Omental fat pad (tissue), 4 donors: ENCODE results near the gene PRR23E. TPM values are rescaled to one million over a fixed set of nuclear protein-coding genes. Genes with fewer than 3 reads are reported as not detected.

Source experiments
- ATAC-seq: fragments of 150-250 bp; one replicate; pipeline ENCODE4 v1.9.1; 2016; ENCODE audit warnings: mild to moderate bottlenecking, moderate library complexity; ENCODE audit not compliant: low FRiP score
- DNase-seq: peaks from one replicate; pipeline ENCODE4 v3.0.0-alpha.2; 2019; ENCODE audit warnings: low spot score
- small RNA-seq: library from RNA; depleted of rRNA; stranded (forward); fragments of <200 nt; gene quantifications from one replicate; pipeline ENCODE3, GENCODE V24; 2016
- total RNA-seq, 4 donors: library from RNA; depleted of rRNA; stranded (reverse); fragments of >200 nt; gene quantifications; one replicate each; pipeline ENCODE4 v1.1.0, GENCODE V29; 2016
- TF ChIP-seq, protein P1 (sequence below), 3 donors: fragments of 450-650 bp; IDR thresholded peaks; one replicate each; pipeline ENCODE4 v1.5.1; 2016 to 2017; ENCODE audit warnings: antibody characterized with exemption in 3 of 3, mild to moderate bottlenecking in 3 of 3, moderate library complexity in 2 of 3

The PRR23E gene
- total RNA-seq, 4 donors from 2014 or later, result not detected

DNA sequence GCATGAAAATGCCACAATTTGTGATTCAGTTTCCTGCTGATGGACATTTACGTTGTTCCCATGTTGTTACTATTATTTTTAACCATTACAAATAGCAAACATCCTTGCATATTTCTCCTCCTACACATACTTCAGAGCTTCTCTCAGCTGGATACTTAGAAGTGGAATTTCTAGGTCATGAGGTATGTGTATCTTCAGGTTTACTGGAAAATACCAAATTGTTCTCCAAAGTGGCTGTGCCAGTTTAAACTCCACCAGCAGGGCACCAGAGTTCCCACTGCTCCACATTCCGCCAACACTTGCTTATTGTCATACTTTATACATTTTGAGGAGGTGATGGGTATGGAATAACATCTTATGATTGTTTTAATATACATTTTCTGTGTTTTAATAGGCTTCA lies 45.7 kb downstream of the PRR23E start:
- no peak for ATAC-seq
- DNase-seq, result no peak
- TF ChIP-seq, protein P1, sequence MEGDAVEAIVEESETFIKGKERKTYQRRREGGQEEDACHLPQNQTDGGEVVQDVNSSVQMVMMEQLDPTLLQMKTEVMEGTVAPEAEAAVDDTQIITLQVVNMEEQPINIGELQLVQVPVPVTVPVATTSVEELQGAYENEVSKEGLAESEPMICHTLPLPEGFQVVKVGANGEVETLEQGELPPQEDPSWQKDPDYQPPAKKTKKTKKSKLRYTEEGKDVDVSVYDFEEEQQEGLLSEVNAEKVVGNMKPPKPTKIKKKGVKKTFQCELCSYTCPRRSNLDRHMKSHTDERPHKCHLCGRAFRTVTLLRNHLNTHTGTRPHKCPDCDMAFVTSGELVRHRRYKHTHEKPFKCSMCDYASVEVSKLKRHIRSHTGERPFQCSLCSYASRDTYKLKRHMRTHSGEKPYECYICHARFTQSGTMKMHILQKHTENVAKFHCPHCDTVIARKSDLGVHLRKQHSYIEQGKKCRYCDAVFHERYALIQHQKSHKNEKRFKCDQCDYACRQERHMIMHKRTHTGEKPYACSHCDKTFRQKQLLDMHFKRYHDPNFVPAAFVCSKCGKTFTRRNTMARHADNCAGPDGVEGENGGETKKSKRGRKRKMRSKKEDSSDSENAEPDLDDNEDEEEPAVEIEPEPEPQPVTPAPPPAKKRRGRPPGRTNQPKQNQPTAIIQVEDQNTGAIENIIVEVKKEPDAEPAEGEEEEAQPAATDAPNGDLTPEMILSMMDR (IDR thresholded peaks at IDR 0.05), result no peak

DNA sequence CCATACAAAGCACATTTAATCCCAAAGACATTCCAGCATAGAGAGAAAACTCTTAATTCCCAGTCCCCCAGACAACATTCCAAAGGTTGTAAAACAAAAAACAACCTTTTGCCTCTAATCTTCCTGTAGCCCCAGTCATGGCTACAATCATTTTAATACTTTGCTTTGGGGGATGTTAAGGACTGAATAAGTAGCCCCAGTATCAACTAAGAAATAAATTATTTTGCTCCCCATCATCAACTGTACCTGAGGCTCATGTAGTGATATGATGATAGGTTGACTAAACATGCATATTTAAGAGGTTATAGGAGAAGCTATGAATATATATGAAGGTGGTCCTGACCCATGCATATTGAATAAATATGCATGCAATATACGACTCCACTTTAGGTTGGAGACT lies 54.4 kb downstream of the PRR23E start:
- DNase-seq, result no peak
- ATAC-seq, result no peak
- TF ChIP-seq, protein P1 (IDR thresholded peaks at IDR 0.05), result no peak

Small RNA genes within 50 kb of the gene (small RNA-seq; reads per million reads assigned to genes)
- gene RF00019 (not detected), gene RNU6-1047P (not detected)

Other genes with a start within 250 kb of the PRR23E start
- gene PLXNA1, start 210.0 kb upstream of the PRR23E start, total RNA-seq, result 10 to 100 TPM; 21.7 to 56.4 (median 37.3) TPM
- gene PRR20G, start 94.9 kb downstream of the PRR23E start, total RNA-seq, result not detected